ENCODE measurements around the gene PTPRG. TPM values are rescaled to one million over a fixed set of nuclear protein-coding genes. Genes with fewer than 3 reads are reported as not detected.
A peak's percentile ranks its signal among the peaks of the same experiment; 100 is the strongest.

PTPRG gene
- total RNA-seq, 4 donors from 2014 or later = 51.9 to 56.8 (median 54.4) TPM

- Histone ChIP-seq H3K27me3 (no peaks in the 10 kb centered on the region), H3K4me3 (no peak overlapping the region), H3K27ac (replicated peaks in 1 of 4) (no peak overlapping the region), H3K36me3 (no peaks in the 10 kb centered on the region), H3K9me3 (no peaks in the 10 kb centered on the region), H3K4me1 (peaks cover 8 to 30% (median 9%) of the 10 kb centered on the region in 4 donors)
- 42% methylated on average over 6 of the region's 6 CpGs for WGBS
- TF ChIP-seq POLR2A (IDR thresholded peaks at IDR 0.05; ENCODE audit: low read depth) = no peak
- peak in 1 of 2 donors; percentile 20 for TF ChIP-seq POLR2AphosphoS5 (IDR thresholded peaks at IDR 0.05)
- TF ChIP-seq, protein P1, sequence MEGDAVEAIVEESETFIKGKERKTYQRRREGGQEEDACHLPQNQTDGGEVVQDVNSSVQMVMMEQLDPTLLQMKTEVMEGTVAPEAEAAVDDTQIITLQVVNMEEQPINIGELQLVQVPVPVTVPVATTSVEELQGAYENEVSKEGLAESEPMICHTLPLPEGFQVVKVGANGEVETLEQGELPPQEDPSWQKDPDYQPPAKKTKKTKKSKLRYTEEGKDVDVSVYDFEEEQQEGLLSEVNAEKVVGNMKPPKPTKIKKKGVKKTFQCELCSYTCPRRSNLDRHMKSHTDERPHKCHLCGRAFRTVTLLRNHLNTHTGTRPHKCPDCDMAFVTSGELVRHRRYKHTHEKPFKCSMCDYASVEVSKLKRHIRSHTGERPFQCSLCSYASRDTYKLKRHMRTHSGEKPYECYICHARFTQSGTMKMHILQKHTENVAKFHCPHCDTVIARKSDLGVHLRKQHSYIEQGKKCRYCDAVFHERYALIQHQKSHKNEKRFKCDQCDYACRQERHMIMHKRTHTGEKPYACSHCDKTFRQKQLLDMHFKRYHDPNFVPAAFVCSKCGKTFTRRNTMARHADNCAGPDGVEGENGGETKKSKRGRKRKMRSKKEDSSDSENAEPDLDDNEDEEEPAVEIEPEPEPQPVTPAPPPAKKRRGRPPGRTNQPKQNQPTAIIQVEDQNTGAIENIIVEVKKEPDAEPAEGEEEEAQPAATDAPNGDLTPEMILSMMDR (IDR thresholded peaks at IDR 0.05) = no peak
- DNase-seq (ENCODE audit: extremely low spot score) = no peak
- intact Hi-C loops (cut with DNase I) = no loop called here
Observed at GRCh38 chr3:62134061-62134496, 572.7 kb downstream of the PTPRG start.

- 92% methylated on average over 6 of the region's 7 CpGs for whole genome bisulfite sequencing
- TF ChIP-seq POLR2A (IDR thresholded peaks at IDR 0.05; ENCODE audit: low read depth) = no peak
- no peak for TF ChIP-seq POLR2AphosphoS5 (IDR thresholded peaks at IDR 0.05)
- TF ChIP-seq, protein P1 (IDR thresholded peaks at IDR 0.05) = no peak
- no peak for TF ChIP-seq EP300 (IDR thresholded peaks at IDR 0.05)
- no peak overlapping the region for H3K4me3 ChIP-seq
- no peaks in the 10 kb centered on the region for H3K9me3 ChIP-seq
- no peak overlapping the region for H3K27ac ChIP-seq (replicated peaks in 1 of 4)
- H3K36me3 ChIP-seq = no peaks in the 10 kb centered on the region
- intact Hi-C loops (cut with DNase I) = no loop called here
- H3K27me3 ChIP-seq = no peaks in the 10 kb centered on the region
- peaks cover 8 to 30% (median 9%) of the 10 kb centered on the region in 4 donors for H3K4me1 ChIP-seq
- no peak for DNase-seq (ENCODE audit: extremely low spot score)
Observed at GRCh38 chr3:62135741-62136140, 574.4 kb downstream of the PTPRG start.

DNA sequence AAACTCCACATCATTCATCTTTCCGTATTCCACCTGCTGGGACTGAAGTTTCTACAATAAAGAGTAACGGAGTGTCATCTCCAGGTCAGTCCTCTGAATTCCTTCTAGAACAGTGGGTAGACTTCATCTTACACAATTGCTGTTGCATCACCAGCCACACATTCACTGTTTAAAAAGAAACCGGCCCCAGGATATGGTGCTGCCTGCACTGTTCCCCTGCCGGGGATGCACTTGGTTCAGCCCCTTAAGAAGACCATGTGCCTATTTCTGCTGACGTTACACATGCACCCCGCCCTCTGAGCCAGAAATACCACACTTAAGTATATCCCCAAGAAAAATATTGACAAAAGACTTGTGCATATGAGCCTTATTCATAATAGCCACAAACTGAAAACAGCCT, 578.6 kb downstream of the PTPRG start:
- Histone ChIP-seq H3K9me3 (no peaks in the 10 kb centered on the region), H3K36me3 (no peaks in the 10 kb centered on the region), H3K4me1 (peaks cover 0 to 4% (median 0%) of the 10 kb centered on the region in 4 donors), H3K27ac (replicated peaks in 1 of 4) (no peak overlapping the region), H3K27me3 (no peaks in the 10 kb centered on the region), H3K4me3 (no peak overlapping the region)
- intact Hi-C loops (cut with DNase I) = no loop called here
- no peak for DNase-seq (ENCODE audit: extremely low spot score)
- 86% methylated on average over 6 of the region's 6 CpGs for WGBS
- TF ChIP-seq, protein P1 (IDR thresholded peaks at IDR 0.05) = no peak
- no peak for TF ChIP-seq EP300 (IDR thresholded peaks at IDR 0.05)
- TF ChIP-seq POLR2A (IDR thresholded peaks at IDR 0.05; ENCODE audit: low read depth) = no peak
- no peak for TF ChIP-seq POLR2AphosphoS5 (IDR thresholded peaks at IDR 0.05)

DNA sequence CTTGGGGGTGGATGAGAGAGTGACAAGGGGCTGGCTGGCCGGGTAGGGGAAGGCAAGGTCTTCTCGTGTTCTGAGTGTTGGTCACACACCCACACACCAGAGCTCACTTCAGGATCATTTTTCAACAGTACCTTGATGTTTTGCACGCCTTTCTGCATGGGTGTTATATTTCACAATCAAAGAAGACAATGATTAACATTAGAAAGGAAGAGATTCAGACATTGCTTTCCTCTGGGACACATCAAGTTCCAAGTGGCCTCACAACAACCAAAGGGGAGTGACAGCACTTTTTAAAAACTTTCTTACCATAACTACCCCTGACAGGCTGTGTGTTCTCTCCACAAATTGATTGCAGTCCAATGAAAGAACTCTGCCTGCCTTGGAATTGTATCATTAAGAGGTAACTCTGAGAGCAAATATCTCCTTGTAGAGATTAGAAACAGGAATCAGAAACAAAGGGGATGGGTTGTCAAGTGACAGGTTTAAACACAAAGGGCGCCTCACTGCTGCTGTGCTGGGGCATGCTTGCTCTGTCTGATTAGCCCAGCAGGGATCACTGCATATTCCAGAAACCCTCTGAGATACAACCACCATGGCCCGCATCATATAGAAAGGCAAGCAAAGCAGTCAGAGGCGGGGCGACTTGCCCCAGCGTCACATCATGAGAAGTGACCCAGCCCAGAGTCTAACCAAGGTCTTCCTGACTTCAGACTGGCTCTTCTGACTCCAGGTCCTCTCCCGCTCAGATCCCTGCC, 581.1 kb downstream of the PTPRG start:
- 77% methylated on average over 9 of the region's 9 CpGs for WGBS
- no peak for DNase-seq (ENCODE audit: extremely low spot score)
- no peaks in the 10 kb centered on the region for H3K27me3 ChIP-seq
- H3K36me3 ChIP-seq = no peaks in the 10 kb centered on the region
- no peaks in the 10 kb centered on the region for H3K9me3 ChIP-seq
- peaks cover 0 to 4% (median 1%) of the 10 kb centered on the region in 4 donors for H3K4me1 ChIP-seq
- no peak overlapping the region for H3K27ac ChIP-seq (replicated peaks in 1 of 4)
- TF ChIP-seq EP300 (IDR thresholded peaks at IDR 0.05) (no peak), POLR2AphosphoS5 (IDR thresholded peaks at IDR 0.05) (no peak), POLR2A (IDR thresholded peaks at IDR 0.05; ENCODE audit: low read depth) (no peak)
- TF ChIP-seq, protein P1 (IDR thresholded peaks at IDR 0.05) = no peak
- intact Hi-C loops (cut with DNase I) = no loop called here
- H3K4me3 ChIP-seq = no peak overlapping the region

All from esophagus muscularis mucosa (tissue), 4 donors.